SU-DHL-6 (cell line): Measurements from ENCODE around the gene CAB39.

Experiments used
- H2AFZ ChIP-seq: fragments of 200-600 bp; sonication (generic); 2 replicates; pipeline ENCODE4 v1.6.1; 2014; ENCODE audit warnings: low read depth, mild to moderate bottlenecking, moderate library complexity, mixed read lengths, antibody characterized with exemption, low read length; ENCODE audit not compliant: severe bottlenecking
- H3F3A ChIP-seq: fragments of 200-600 bp; shearing (Covaris generic); 2 replicates; pipeline ENCODE4 v1.6.0; 2016; ENCODE audit warnings: antibody characterized with exemption, mild to moderate bottlenecking; ENCODE audit not compliant: insufficient read depth
- H3K27ac ChIP-seq: fragments of 200-600 bp; sonication (generic); 2 replicates; pipeline ENCODE4 v1.5.1; 2016; ENCODE audit warnings: low read depth, mild to moderate bottlenecking, low read length, moderate library complexity, mixed read lengths
- H3K27me3 ChIP-seq: fragments of 200-600 bp; sonication (generic), shearing (Covaris generic); 2 replicates; pipeline ENCODE4 v1.6.0; 2014; ENCODE audit warnings: mild to moderate bottlenecking, low read length
- H3K36me3 ChIP-seq: fragments of 200-600 bp; sonication (generic); 2 replicates; pipeline ENCODE4 v1.6.1; 2014; ENCODE audit warnings: mild to moderate bottlenecking, low read length, mixed read lengths
- H3K4me2 ChIP-seq: fragments of 300-600, 200-600 bp; shearing (Covaris generic), sonication (generic); 2 replicates; pipeline ENCODE4 v1.6.0; 2014; ENCODE audit warnings: low read length, low read depth, mild to moderate bottlenecking; ENCODE audit not compliant: poor library complexity, severe bottlenecking
- H3K4me3 ChIP-seq: fragments of 200-600 bp; sonication (generic); 2 replicates; pipeline ENCODE4 v1.5.1; 2014; ENCODE audit warnings: antibody characterized with exemption, low read length, mild to moderate bottlenecking, mixed read lengths; ENCODE audit not compliant: insufficient read depth, poor library complexity, severe bottlenecking
- H3K79me2 ChIP-seq: fragments of 200-600 bp; sonication (generic); 2 replicates; pipeline ENCODE4 v1.6.1; 2014; ENCODE audit warnings: mild to moderate bottlenecking, low read length, moderate library complexity; ENCODE audit not compliant: insufficient read depth
- H3K9ac ChIP-seq: fragments of 200-600 bp; sonication (generic); 2 replicates; pipeline ENCODE4 v1.7.0; 2014; ENCODE audit warnings: mild to moderate bottlenecking, low read length
- H3K9me2 ChIP-seq: fragments of 200-600 bp; sonication (generic); replicated peaks from 2 replicates; pipeline ENCODE4 v1.6.1; 2014; ENCODE audit warnings: low read length; ENCODE audit not compliant: insufficient read depth
- H3K9me3 ChIP-seq: fragments of 200-600 bp; sonication (generic); 2 replicates; pipeline ENCODE4 v1.6.1; 2014; ENCODE audit warnings: low read length, mixed read lengths; ENCODE audit not compliant: insufficient read depth
- H4K20me1 ChIP-seq: fragments of 200-600 bp; sonication (generic); 2 replicates; pipeline ENCODE4 v1.6.1; 2014; ENCODE audit warnings: low read depth, mild to moderate bottlenecking, antibody characterized with exemption, low read length, moderate library complexity, mixed read lengths
- EZH2phosphoT487 ChIP-seq: fragments of 200-600 bp; sonication (generic), shearing (Covaris generic); conservative IDR thresholded peaks from 2 replicates; pipeline ENCODE4 v1.6.1; 2018; ENCODE audit warnings: mild to moderate bottlenecking, antibody characterized with exemption, low read length, moderate library complexity, mixed read lengths
- TF ChIP-seq, protein P1 (sequence below): fragments of 200-600 bp; sonication (generic); IDR thresholded peaks from one replicate; pipeline ENCODE4 v1.5.1; 2017; ENCODE audit warnings: antibody characterized with exemption, mild to moderate bottlenecking, low read length, moderate library complexity; ENCODE audit not compliant: insufficient read depth, poor library complexity, severe bottlenecking

Gene CAB39

GRCh38 chr2:230692760-230693159, 19.9 kb upstream of the CAB39 start:
- H3K79me2 ChIP-seq = no peaks in the 10 kb centered on the region
- no peak overlapping the region for H3K4me3 ChIP-seq
- no peaks in the 10 kb centered on the region for H3K27me3 ChIP-seq
- H2AFZ ChIP-seq = no peak overlapping the region
- H3K27ac ChIP-seq = no peak overlapping the region
- no peak overlapping the region for H3K4me2 ChIP-seq
- no peaks in the 10 kb centered on the region for H3K9me3 ChIP-seq
- H3K36me3 ChIP-seq = no peaks in the 10 kb centered on the region
- no peaks in the 10 kb centered on the region for H3K9me2 ChIP-seq
- H3K9ac ChIP-seq = no peak overlapping the region
- TF ChIP-seq, protein P1, sequence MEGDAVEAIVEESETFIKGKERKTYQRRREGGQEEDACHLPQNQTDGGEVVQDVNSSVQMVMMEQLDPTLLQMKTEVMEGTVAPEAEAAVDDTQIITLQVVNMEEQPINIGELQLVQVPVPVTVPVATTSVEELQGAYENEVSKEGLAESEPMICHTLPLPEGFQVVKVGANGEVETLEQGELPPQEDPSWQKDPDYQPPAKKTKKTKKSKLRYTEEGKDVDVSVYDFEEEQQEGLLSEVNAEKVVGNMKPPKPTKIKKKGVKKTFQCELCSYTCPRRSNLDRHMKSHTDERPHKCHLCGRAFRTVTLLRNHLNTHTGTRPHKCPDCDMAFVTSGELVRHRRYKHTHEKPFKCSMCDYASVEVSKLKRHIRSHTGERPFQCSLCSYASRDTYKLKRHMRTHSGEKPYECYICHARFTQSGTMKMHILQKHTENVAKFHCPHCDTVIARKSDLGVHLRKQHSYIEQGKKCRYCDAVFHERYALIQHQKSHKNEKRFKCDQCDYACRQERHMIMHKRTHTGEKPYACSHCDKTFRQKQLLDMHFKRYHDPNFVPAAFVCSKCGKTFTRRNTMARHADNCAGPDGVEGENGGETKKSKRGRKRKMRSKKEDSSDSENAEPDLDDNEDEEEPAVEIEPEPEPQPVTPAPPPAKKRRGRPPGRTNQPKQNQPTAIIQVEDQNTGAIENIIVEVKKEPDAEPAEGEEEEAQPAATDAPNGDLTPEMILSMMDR = no peak
- no peak for TF ChIP-seq EZH2phosphoT487
- H3F3A ChIP-seq = no peaks in the 10 kb centered on the region
- H4K20me1 ChIP-seq = no peaks in the 10 kb centered on the region

DNA sequence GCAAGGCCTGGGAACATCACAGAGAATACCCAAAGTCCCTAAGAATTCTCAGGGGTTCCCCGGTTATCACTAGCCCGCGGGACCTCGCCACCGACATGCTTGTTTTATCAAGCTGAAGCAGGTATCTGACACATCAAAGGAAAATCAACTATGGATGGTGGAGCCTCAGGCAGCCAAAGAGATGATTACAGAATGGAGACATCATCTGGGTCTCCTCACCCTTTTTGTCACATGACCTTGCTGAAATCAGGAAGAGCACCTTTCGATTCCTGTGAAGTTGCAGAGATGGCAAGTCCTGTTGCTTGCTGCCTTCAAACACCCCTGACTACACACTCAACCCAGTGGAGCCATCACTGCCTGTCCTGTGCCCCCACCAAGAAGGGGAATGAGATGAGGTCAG, 19.2 kb upstream of the CAB39 start:
- Histone ChIP-seq H3K9me3 (no peaks in the 10 kb centered on the region), H3K9me2 (no peaks in the 10 kb centered on the region), H3K27ac (no peak overlapping the region), H3K4me3 (no peak overlapping the region), H3K9ac (no peak overlapping the region), H3K27me3 (no peaks in the 10 kb centered on the region), H2AFZ (no peak overlapping the region), H3K4me2 (no peak overlapping the region), H4K20me1 (no peaks in the 10 kb centered on the region), H3K79me2 (no peaks in the 10 kb centered on the region), H3F3A (no peaks in the 10 kb centered on the region), H3K36me3 (no peaks in the 10 kb centered on the region)
- TF ChIP-seq, protein P1 = no peak
- TF ChIP-seq EZH2phosphoT487 = no peak

DNA sequence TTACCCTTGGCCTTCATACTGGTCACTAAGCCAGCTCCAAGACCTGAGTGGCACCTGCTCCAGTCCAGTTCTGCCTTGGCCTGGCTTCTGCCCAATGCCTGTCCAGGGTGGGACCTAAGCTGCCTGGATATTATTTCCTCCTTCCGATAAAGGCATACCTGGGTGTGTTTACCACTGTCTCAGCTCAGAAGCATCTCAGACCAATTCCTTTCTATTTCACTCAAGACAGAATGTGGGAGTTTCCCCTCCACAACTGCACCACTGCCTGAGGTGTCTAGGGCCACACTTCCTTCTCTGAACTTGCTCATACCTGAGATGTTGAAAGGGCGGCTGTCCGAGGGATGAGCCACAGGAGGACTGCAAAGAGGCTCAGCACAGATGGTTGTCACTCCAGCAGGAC, 18.4 kb upstream of the CAB39 start:
- TF ChIP-seq, protein P1 = no peak
- TF ChIP-seq EZH2phosphoT487 = no peak
- Histone ChIP-seq H3K4me2 (no peak overlapping the region), H3K27me3 (no peaks in the 10 kb centered on the region), H2AFZ (no peak overlapping the region), H3K36me3 (no peaks in the 10 kb centered on the region), H3K9me3 (no peaks in the 10 kb centered on the region), H3K27ac (no peak overlapping the region), H3K9me2 (no peaks in the 10 kb centered on the region), H3K9ac (no peak overlapping the region), H3K4me3 (no peak overlapping the region), H4K20me1 (no peaks in the 10 kb centered on the region), H3K79me2 (no peaks in the 10 kb centered on the region), H3F3A (no peaks in the 10 kb centered on the region)
